ENCODE results near the gene ZGLP1. TPM values are rescaled to one million over a fixed set of nuclear protein-coding genes. Genes with fewer than 3 reads are reported as not detected.
A peak's percentile ranks its signal among the peaks of the same experiment; 100 is the strongest.

ZGLP1 gene
- total RNA-seq, 2 donors from 2014 or later = 0.96 to 5.1 TPM

- DNase-seq = no peak
- H3K27me3 ChIP-seq = no peaks in the 10 kb centered on the region
- H3K4me1 ChIP-seq = peaks cover 9% of the 10 kb centered on the region
- H3K9me3 ChIP-seq = no peaks in the 10 kb centered on the region
- H3K4me3 ChIP-seq = no peak overlapping the region
- no peak for TF ChIP-seq CTCF (IDR thresholded peaks at IDR 0.05)
- intact Hi-C loops (cut with DNase I) = no loop called here
- H3K9ac ChIP-seq (ENCODE audit: low read depth in 2 of 2, low read length in 2 of 2) = no peak overlapping the region
- no peak overlapping the region for H3K27ac ChIP-seq
- H3K36me3 ChIP-seq = no peaks in the 10 kb centered on the region
These were observed 35.0 kb downstream of the ZGLP1 start for GRCh38 chr19:10274589-10274988.

- peaks cover 9% of the 10 kb centered on the region for H3K4me1 ChIP-seq
- H3K27ac ChIP-seq = peak overlapping the region; percentile 81
- H3K27me3 ChIP-seq = no peaks in the 10 kb centered on the region
- H3K9me3 ChIP-seq = no peaks in the 10 kb centered on the region
- DNase-seq = peak; percentile 45
- H3K4me3 ChIP-seq = peak overlapping the region; percentile 37
- intact Hi-C loops (cut with DNase I) = no loop called here
- peak overlapping the region; percentile 63 to 78 for H3K9ac ChIP-seq (ENCODE audit: low read depth in 2 of 2, low read length in 2 of 2)
- TF ChIP-seq CTCF (IDR thresholded peaks at IDR 0.05) = no peak
- no peaks in the 10 kb centered on the region for H3K36me3 ChIP-seq
These were observed 38.0 kb downstream of the ZGLP1 start for GRCh38 chr19:10271543-10272086.

GRCh38 chr19:10270616-10271394 lies 38.8 kb downstream of the ZGLP1 start, which contains the start of gene ICAM1:
Gene ICAM1 (plus strand): TSS chr19:10271120. CDS start chr19:10271160, 40 bp downstream.
- Histone ChIP-seq H3K4me1 (peaks cover 9% of the 10 kb centered on the region), H3K9ac (ENCODE audit: low read depth in 2 of 2, low read length in 2 of 2) (peak within 1 kb of the TSS; percentile 63 to 78), H3K36me3 (no peaks in the 10 kb centered on the region), H3K27me3 (no peaks in the 10 kb centered on the region), H3K4me3 (peak within 1 kb of the TSS; percentile 37), H3K9me3 (no peaks in the 10 kb centered on the region), H3K27ac (peak within 1 kb of the TSS; percentile 81)
- DNase-seq = peak; percentile 77
- no peak for TF ChIP-seq CTCF (IDR thresholded peaks at IDR 0.05)
- intact Hi-C loops (cut with DNase I) = no loop called here

- peak; percentile 67 for DNase-seq
- intact Hi-C loops (cut with DNase I) = no loop called here
- peak overlapping the region; percentile 37 for H3K4me3 ChIP-seq
- H3K27ac ChIP-seq = peak overlapping the region; percentile 81
- H3K36me3 ChIP-seq = no peaks in the 10 kb centered on the region
- TF ChIP-seq CTCF (IDR thresholded peaks at IDR 0.05) = no peak
- H3K9ac ChIP-seq (ENCODE audit: low read depth in 2 of 2, low read length in 2 of 2) = peak overlapping the region; percentile 63 to 78
- no peaks in the 10 kb centered on the region for H3K9me3 ChIP-seq
- H3K4me1 ChIP-seq = peaks cover 9% of the 10 kb centered on the region
- no peaks in the 10 kb centered on the region for H3K27me3 ChIP-seq
These were observed 39.4 kb downstream of the ZGLP1 start for GRCh38 chr19:10270180-10270615.

GRCh38 chr19:10269333-10270179 lies 40.1 kb downstream of the ZGLP1 start:
- Histone ChIP-seq H3K27me3 (no peaks in the 10 kb centered on the region), H3K4me1 (peaks cover 3% of the 10 kb centered on the region), H3K27ac (peak overlapping the region; percentile 81), H3K9me3 (no peaks in the 10 kb centered on the region), H3K4me3 (peak overlapping the region; percentile 37), H3K36me3 (no peaks in the 10 kb centered on the region), H3K9ac (ENCODE audit: low read depth in 2 of 2, low read length in 2 of 2) (peak overlapping the region; percentile 63 to 78)
- TF ChIP-seq CTCF (IDR thresholded peaks at IDR 0.05) = peak; percentile 88
- intact Hi-C loops (cut with DNase I) = loop anchor here (1.0 to 5.0 kb wide), 2 partner anchors 63 to 121 kb away; partner anchors contain the start of gene RAVER1
- DNase-seq = peak; percentile 92

Data from colonic mucosa (tissue), 4 donors.